RCC 7860 (cell line): Measurements from ENCODE around the gene FAM53B.
A peak's percentile ranks its signal among the peaks of the same experiment; 100 is the strongest.

ENCODE experiments used
- DNase-seq: peaks from one replicate; pipeline ENCODE4 v3.0.0-alpha.2; 2015; ENCODE audit warnings: low spot score
- FAIRE-seq: peaks from 2 replicates; lab custom pipeline; 2012; peaks lifted over from hg19 to GRCh38; lab: Jason Lieb, UNC

The FAM53B gene

GRCh38 chr10:124728830-124729661, 15.1 kb downstream of the FAM53B start:
- FAIRE-seq = no peak

GRCh38 chr10:124728071-124728829, 15.9 kb downstream of the FAM53B start:
- FAIRE-seq (no peak), DNase-seq (no peak)

More at GRCh38 chr10:124728830-124729661, 15.1 kb downstream of the FAM53B start:
- no peak for DNase-seq

- DNase-seq (no peak), FAIRE-seq (no peak)
These were observed 16.7 kb downstream of the FAM53B start for GRCh38 chr10:124727361-124727960.

GRCh38 chr10:124725791-124726190, 18.4 kb downstream of the FAM53B start:
- FAIRE-seq (no peak), DNase-seq (no peak)

GRCh38 chr10:124725171-124725631, 19.0 kb downstream of the FAM53B start:
- no peak for FAIRE-seq
- no peak for DNase-seq

- FAIRE-seq = no peak
- DNase-seq = no peak
These were observed 19.7 kb downstream of the FAM53B start for GRCh38 chr10:124724279-124725027.

GRCh38 chr10:124723826-124724225, 20.4 kb downstream of the FAM53B start:
- FAIRE-seq (no peak), DNase-seq (no peak)

- FAIRE-seq (no peak), DNase-seq (no peak)
These were observed 21.1 kb downstream of the FAM53B start for GRCh38 chr10:124722798-124723783.

GRCh38 chr10:124721330-124722045, 22.7 kb downstream of the FAM53B start:
- no peak for FAIRE-seq

GRCh38 chr10:124719213-124719851, 24.8 kb downstream of the FAM53B start:
- DNase-seq (no peak), FAIRE-seq (no peak)

More at GRCh38 chr10:124721330-124722045, 22.7 kb downstream of the FAM53B start:
- DNase-seq = no peak

GRCh38 chr10:124717911-124718741, 26.1 kb downstream of the FAM53B start:
- DNase-seq (peak; percentile 17), FAIRE-seq (no peak)

- FAIRE-seq = no peak
- no peak for DNase-seq
These were observed 27.0 kb downstream of the FAM53B start for GRCh38 chr10:124717041-124717757.

- FAIRE-seq (no peak), DNase-seq (no peak)
These were observed 27.8 kb downstream of the FAM53B start for GRCh38 chr10:124716369-124716768.

- no peak for DNase-seq
- no peak for FAIRE-seq
These were observed 28.7 kb downstream of the FAM53B start for GRCh38 chr10:124715439-124715838.

GRCh38 chr10:124713679-124714255, 30.4 kb downstream of the FAM53B start:
- FAIRE-seq = no peak

GRCh38 chr10:124712704-124713407, 31.3 kb downstream of the FAM53B start:
- DNase-seq (no peak), FAIRE-seq (no peak)

More at GRCh38 chr10:124713679-124714255, 30.4 kb downstream of the FAM53B start:
- no peak for DNase-seq
